A673 (cell line): ENCODE data around the gene P4HA2.

Experiments used
- CTCF ChIP-seq: fragments of 300-800, 200-600 bp; sonication (generic); conservative IDR thresholded peaks from 2 replicates; pipeline ENCODE4 v1.5.1; 2017; ENCODE audit warnings: low read depth, mild to moderate bottlenecking, antibody characterized with exemption, low read length, moderate library complexity, mixed read lengths
- EZH2 ChIP-seq: fragments of 200-600 bp; sonication (generic); IDR thresholded peaks from 2 replicates; pipeline ENCODE4 v1.6.1; 2017; ENCODE audit warnings: borderline replicate concordance, low read depth, mild to moderate bottlenecking, mixed read lengths, antibody characterized with exemption, low read length; ENCODE audit not compliant: poor library complexity, severe bottlenecking

GRCh38 chr5:132253008-132253441, 25.4 kb upstream of the P4HA2 start:
- TF ChIP-seq CTCF: no peak
- TF ChIP-seq EZH2: no peak
